Lower leg skin (tissue), 3 donors: ENCODE measurements around the gene TREH.

Experiments used
- POLR2A ChIP-seq, 2 donors: fragments of 450-650 bp; IDR thresholded peaks; one replicate each; pipeline ENCODE4 v1.6.1; 2016 to 2017; ENCODE audit warnings: antibody characterized with exemption in 2 of 2, mild to moderate bottlenecking in 1 of 2, moderate library complexity in 1 of 2
- TF ChIP-seq, protein P1 (sequence below), 3 donors: fragments of 450-650 bp; IDR thresholded peaks; one replicate each; pipeline ENCODE4 v1.5.1; 2016; ENCODE audit warnings: antibody characterized with exemption in 3 of 3, mild to moderate bottlenecking in 3 of 3, moderate library complexity in 2 of 3

DNA sequence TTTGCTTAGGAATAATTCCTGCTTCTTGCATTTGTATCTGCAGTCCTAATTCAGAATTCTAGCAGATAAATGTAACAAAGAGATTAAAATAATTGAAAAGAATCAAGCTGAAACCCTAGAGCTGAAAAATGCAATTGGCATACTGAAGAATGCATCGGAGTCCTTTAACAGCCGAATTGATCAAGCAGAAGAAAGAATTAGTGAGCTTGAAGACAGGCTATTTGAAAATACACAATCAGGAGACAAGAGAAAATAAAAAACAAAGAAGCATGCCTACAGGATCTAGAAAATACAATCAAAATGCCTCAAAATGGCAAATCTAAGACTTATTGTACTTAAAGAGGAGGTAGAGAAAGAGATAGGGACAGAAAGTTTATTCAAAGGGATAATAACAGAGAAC lies 8.2 kb downstream of the TREH start:
- no peak for TF ChIP-seq POLR2A (IDR thresholded peaks at IDR 0.05)
- TF ChIP-seq, protein P1, sequence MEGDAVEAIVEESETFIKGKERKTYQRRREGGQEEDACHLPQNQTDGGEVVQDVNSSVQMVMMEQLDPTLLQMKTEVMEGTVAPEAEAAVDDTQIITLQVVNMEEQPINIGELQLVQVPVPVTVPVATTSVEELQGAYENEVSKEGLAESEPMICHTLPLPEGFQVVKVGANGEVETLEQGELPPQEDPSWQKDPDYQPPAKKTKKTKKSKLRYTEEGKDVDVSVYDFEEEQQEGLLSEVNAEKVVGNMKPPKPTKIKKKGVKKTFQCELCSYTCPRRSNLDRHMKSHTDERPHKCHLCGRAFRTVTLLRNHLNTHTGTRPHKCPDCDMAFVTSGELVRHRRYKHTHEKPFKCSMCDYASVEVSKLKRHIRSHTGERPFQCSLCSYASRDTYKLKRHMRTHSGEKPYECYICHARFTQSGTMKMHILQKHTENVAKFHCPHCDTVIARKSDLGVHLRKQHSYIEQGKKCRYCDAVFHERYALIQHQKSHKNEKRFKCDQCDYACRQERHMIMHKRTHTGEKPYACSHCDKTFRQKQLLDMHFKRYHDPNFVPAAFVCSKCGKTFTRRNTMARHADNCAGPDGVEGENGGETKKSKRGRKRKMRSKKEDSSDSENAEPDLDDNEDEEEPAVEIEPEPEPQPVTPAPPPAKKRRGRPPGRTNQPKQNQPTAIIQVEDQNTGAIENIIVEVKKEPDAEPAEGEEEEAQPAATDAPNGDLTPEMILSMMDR (IDR thresholded peaks at IDR 0.05): no peak
